Transverse colon (tissue), 4 donors: ENCODE measurements around the gene NCOR1. TPM values are rescaled to one million over a fixed set of nuclear protein-coding genes. Genes with fewer than 3 reads are reported as not detected.
"Not testable (repeated sequence)": the region's sequence is repeated elsewhere in the genome, so short reads cannot be mapped to it uniquely, and the experiment has no call there.

Experiments
- DNase-seq: peaks from one replicate; pipeline ENCODE4 v3.0.0-alpha.2; 2019
- H3K27ac ChIP-seq, 4 donors: fragments of 200-600 bp; sonication (generic); 2 replicates each; pipeline ENCODE4 v1.5.1; 2016 to 2018; ENCODE audit warnings: inconsistent platforms in 4 of 4
- H3K27me3 ChIP-seq: fragments of 200-600 bp; sonication (generic); 2 replicates; pipeline ENCODE4 v1.5.1; 2017; ENCODE audit warnings: inconsistent platforms
- H3K36me3 ChIP-seq, 4 donors: fragments of 200-600 bp; sonication (generic); 2 replicates each; pipeline ENCODE4 v1.5.1; 2017 to 2019; ENCODE audit warnings: inconsistent platforms in 4 of 4
- H3K4me1 ChIP-seq, 4 donors: fragments of 200-600 bp; sonication (generic); 2 replicates each; pipeline ENCODE4 v1.5.1; 2017 to 2020; ENCODE audit warnings: inconsistent platforms in 4 of 4
- H3K4me3 ChIP-seq, 4 donors: fragments of 200-600 bp; sonication (generic); 1 replicate in 1 of 4; 2 replicates in 3 of 4; pipeline versions ENCODE4 v1.5.1 to v1.6.1; 2017 to 2019; ENCODE audit warnings: inconsistent platforms in 4 of 4
- H3K9me3 ChIP-seq, 2 donors: fragments of 200-600 bp; sonication (generic); 2 replicates each; pipeline ENCODE4 v1.5.1; 2017 to 2019; ENCODE audit warnings: inconsistent platforms in 2 of 2
- EP300 ChIP-seq: sonication (generic); formaldehyde crosslinking; IDR thresholded peaks from one replicate; pipeline ENCODE4 v1.6.1; 2017; ENCODE audit warnings: antibody characterized with exemption, low read depth
- POLR2A ChIP-seq: fragments of 450-650 bp; IDR thresholded peaks from one replicate; pipeline ENCODE4 v1.6.1; 2016; ENCODE audit warnings: antibody characterized with exemption, mild to moderate bottlenecking, moderate library complexity
- POLR2AphosphoS5 ChIP-seq, 3 donors: sonication (generic); formaldehyde crosslinking; IDR thresholded peaks; one replicate each; pipeline ENCODE4 v1.6.1; 2016; ENCODE audit warnings: antibody characterized with exemption in 3 of 3
- whole genome bisulfite sequencing, 2 donors: methylation state at CpG; one replicate each; pipeline ENCODE4 v1.1.5; 2018; ENCODE audit warnings: low coverage in 1 of 2; 5-methylcytosine and 5-hydroxymethylcytosine counted together
- in situ Hi-C, 4 donors: fragments of 200-750 bp; cut with MboI; loops; one replicate each; pipeline versions ENCODE4 v1.15.0 to v1.15.1; 2017; ENCODE audit warnings: low sequenced_read_pairs in 3 of 4, low pct_ligation_motif_present in 1 of 4, low pct_unique_long_range_greater_than_20kb in 1 of 4
- intact Hi-C: fragments of 100-400 bp; cut with DNase I; formaldehyde crosslinking; loops from one replicate; pipeline ENCODE4 v1.15.1; 2023; ENCODE audit warnings: low total_unique reads
- total RNA-seq, 4 donors: library from RNA; depleted of rRNA; stranded (reverse); fragments of >200 nt; gene quantifications; one replicate each; pipeline ENCODE4 v1.1.0, GENCODE V29; 2016
- TF ChIP-seq, protein P1 (sequence below), 5 experiments: fragments of 200-600 bp in 3 of 5; fragments of 450-650 bp in 2 of 5; sonication (generic) in 3 of 5; IDR thresholded peaks; 1 replicate in 2 of 5; 2 replicates in 3 of 5; pipeline ENCODE4 v1.5.1; 2016 to 2017; ENCODE audit warnings: antibody characterized with exemption in 5 of 5, inconsistent platforms in 3 of 5, mild to moderate bottlenecking in 2 of 5, moderate library complexity in 1 of 5

NCOR1 gene
- total RNA-seq, 4 donors from 2014 or later = 267 to 519 (median 376) TPM

DNA sequence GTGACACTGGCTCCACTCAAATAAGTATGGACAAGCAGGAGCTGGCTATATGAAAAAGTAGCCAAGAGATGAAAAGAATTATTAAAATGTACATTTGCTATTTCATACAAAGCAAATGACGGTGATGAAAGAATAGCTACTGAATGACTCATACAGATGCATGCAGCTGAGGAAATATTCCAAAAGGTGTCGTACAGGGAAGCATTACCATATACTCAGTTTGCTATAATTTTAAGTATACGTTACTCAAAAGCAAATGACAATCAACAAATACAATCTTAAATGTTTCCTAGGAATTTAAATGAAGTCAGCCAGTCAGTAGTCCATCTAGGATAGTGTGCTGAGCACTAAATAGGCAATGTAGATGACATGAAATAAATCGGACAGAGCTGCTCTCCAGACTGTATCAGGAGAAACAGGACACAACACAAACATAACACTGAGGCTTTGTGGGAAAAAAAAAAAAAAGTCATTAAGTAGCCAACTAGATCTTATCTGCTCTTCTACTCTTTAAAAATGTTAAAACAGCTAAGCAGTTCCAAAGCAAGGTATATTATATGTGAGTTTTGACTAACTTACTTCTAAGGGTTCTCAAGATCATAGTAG lies 65.0 kb downstream of the NCOR1 start:
- Histone ChIP-seq H3K27ac (no peak overlapping the region), H3K4me3 (no peak overlapping the region), H3K4me1 (no peaks in the 10 kb centered on the region), H3K9me3 (no peaks in the 10 kb centered on the region), H3K27me3 (no peaks in the 10 kb centered on the region), H3K36me3 (peaks cover 0 to 65% (median 21%) of the 10 kb centered on the region in 4 donors)
- 80 to 84% methylated on average over 4 of the region's 4 CpGs for WGBS, 2 donors
- in situ Hi-C loops = no loop called here
- intact Hi-C loops = no loop called here
- DNase-seq = no peak
- TF ChIP-seq POLR2A = no peak
- TF ChIP-seq POLR2AphosphoS5 (IDR thresholded peaks at IDR 0.05) = no peak
- no peak for TF ChIP-seq EP300
- TF ChIP-seq, protein P1, sequence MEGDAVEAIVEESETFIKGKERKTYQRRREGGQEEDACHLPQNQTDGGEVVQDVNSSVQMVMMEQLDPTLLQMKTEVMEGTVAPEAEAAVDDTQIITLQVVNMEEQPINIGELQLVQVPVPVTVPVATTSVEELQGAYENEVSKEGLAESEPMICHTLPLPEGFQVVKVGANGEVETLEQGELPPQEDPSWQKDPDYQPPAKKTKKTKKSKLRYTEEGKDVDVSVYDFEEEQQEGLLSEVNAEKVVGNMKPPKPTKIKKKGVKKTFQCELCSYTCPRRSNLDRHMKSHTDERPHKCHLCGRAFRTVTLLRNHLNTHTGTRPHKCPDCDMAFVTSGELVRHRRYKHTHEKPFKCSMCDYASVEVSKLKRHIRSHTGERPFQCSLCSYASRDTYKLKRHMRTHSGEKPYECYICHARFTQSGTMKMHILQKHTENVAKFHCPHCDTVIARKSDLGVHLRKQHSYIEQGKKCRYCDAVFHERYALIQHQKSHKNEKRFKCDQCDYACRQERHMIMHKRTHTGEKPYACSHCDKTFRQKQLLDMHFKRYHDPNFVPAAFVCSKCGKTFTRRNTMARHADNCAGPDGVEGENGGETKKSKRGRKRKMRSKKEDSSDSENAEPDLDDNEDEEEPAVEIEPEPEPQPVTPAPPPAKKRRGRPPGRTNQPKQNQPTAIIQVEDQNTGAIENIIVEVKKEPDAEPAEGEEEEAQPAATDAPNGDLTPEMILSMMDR (IDR thresholded peaks at IDR 0.05) = no peak

DNA sequence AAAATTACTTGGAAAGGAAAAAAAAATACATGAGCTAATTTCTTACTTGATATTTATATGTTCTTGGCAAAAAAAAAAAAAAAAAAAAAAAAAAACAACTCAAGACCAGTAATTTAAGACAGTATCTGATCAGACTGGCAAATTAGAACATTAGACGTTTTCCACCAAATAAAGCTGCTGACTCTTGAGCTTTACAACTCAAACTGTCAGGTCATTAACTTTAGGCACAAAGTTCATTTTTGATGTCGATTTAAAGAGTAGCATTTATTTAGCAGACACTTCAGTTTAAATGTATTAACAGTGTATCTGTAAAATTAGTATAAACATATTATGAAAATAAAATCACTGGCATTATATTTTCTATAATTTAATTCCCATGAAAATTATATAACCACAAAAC lies 66.7 kb downstream of the NCOR1 start:
- Histone ChIP-seq H3K36me3 (peaks cover 0 to 72% (median 23%) of the 10 kb centered on the region in 4 donors), H3K4me1 (no peaks in the 10 kb centered on the region), H3K27me3 (no peaks in the 10 kb centered on the region), H3K27ac (no peak overlapping the region), H3K9me3 (no peaks in the 10 kb centered on the region), H3K4me3 (no peak overlapping the region)
- TF ChIP-seq EP300 (no peak), POLR2A (no peak), POLR2AphosphoS5 (IDR thresholded peaks at IDR 0.05) (no peak)
- TF ChIP-seq, protein P1 (IDR thresholded peaks at IDR 0.05) = no peak
- in situ Hi-C loops (loop anchor here in 1 of 4 donors (25.0 kb wide), 1 partner anchor 111 kb away; no protein-coding TSS in a partner anchor), intact Hi-C loops (no loop called here)
- 52 to 55% methylated on average over 2 of the region's 2 CpGs for WGBS, 2 donors
- no peak for DNase-seq

DNA sequence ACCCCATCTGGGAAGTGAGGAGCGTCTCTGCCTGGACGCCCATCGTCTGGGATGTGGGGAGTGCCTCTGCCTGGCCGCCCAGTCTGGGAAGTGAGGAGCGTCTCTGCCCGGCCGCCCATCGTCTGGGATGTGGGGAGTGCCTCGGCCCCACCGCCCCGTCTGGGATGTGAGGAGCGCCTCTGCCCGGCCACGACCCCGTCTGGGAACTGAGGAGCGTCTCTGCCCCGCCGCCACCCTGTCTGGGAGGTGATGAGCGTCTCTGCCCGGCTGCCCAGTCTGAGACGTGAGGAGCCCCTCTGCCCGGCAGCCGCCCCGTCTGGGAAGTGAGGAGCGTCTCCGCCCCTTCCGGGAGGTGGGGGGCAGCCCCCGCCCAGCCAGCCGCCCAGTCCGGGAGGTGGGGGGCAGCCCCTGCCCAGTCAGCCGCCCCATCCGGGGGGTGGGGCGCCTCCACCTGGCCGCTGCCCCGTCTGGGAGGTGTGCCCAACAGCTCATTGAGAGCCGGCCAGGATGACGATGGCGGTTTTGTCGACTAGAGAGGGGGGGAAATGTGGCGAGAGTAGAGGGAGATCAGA lies 69.9 kb downstream of the NCOR1 start:
- H3K27me3 ChIP-seq, intact Hi-C loops, DNase-seq, H3K9me3 ChIP-seq, H3K4me3 ChIP-seq, H3K27ac ChIP-seq, H3K4me1 ChIP-seq: not testable (repeated sequence)
- H3K36me3 ChIP-seq = peaks cover 0 to 62% (median 21%) of the 10 kb centered on the region in 4 donors
- in situ Hi-C loops = loop anchor here in 1 of 4 donors (25.0 kb wide), 1 partner anchor 108 kb away; no protein-coding TSS in a partner anchor
- WGBS, 2 donors = 94% methylated on average over 14 of the region's 40 CpGs; no CpG with 5 or more reads in 1 of the 2 donors

DNA sequence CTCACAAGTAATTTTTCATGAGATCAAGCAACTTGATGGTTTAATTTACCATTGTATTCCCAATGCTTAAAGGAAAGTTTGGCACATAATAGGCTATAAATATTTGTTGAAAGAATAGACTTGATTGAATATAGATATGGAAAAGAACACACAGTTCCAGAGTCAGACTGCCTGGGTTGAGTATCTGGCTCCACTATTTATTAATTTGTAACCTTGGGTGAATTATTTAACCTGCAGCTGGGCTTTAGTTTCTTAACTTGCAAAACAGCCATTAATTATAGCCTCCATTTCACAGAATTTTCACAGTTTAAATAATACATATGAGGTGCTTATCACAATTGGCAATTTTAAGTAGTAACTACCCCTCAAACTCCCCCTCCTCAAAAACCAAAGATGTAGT lies 73.6 kb downstream of the NCOR1 start:
- no peak for DNase-seq
- TF ChIP-seq POLR2A (no peak), EP300 (no peak), POLR2AphosphoS5 (IDR thresholded peaks at IDR 0.05) (no peak)
- TF ChIP-seq, protein P1 (IDR thresholded peaks at IDR 0.05) = no peak
- Histone ChIP-seq H3K4me1 (no peaks in the 10 kb centered on the region), H3K27ac (no peak overlapping the region), H3K27me3 (no peaks in the 10 kb centered on the region), H3K4me3 (no peak overlapping the region), H3K9me3 (no peaks in the 10 kb centered on the region), H3K36me3 (peaks cover 0 to 51% (median 23%) of the 10 kb centered on the region in 4 donors)
- intact Hi-C loops (no loop called here), in situ Hi-C loops (loop anchor here in 1 of 4 donors (25.0 kb wide), 1 partner anchor 104 kb away; no protein-coding TSS in a partner anchor)
